ENCODE data around the gene MRGPRG. TPM values are rescaled to one million over a fixed set of nuclear protein-coding genes. Genes with fewer than 3 reads are reported as not detected.

Gene MRGPRG
- polyA plus RNA-seq, 1 donor from 2014 or later, result not detected

- no peak for TF ChIP-seq REST (IDR thresholded peaks at IDR 0.05; ENCODE audit: borderline replicate concordance)
- TF ChIP-seq EZH2 (IDR thresholded peaks at IDR 0.05; ENCODE audit: borderline replicate concordance, insufficient read depth, low read length, poor library complexity, severe bottlenecking), result no peak
- no peak for TF ChIP-seq SMC3 (conservative IDR thresholded peaks at IDR 0.05; ENCODE audit: poor library complexity)
- TF ChIP-seq EP300 (conservative IDR thresholded peaks at IDR 0.05; ENCODE audit: poor library complexity, severe bottlenecking), result no peak
- TF ChIP-seq RAD21 (conservative IDR thresholded peaks at IDR 0.05), result no peak
- TF ChIP-seq POLR2AphosphoS5 (IDR thresholded peaks at IDR 0.05), result no peak
- TF ChIP-seq TAF1 (IDR thresholded peaks at IDR 0.05; ENCODE audit: low read depth), result no peak
- TF ChIP-seq CTCF (IDR thresholded peaks at IDR 0.05; ENCODE audit: poor library complexity, severe bottlenecking), result no peak
- TF ChIP-seq MXI1 (conservative IDR thresholded peaks at IDR 0.05; ENCODE audit: poor library complexity, severe bottlenecking), result no peak
- Histone ChIP-seq H3K9me2 (ENCODE audit: insufficient read depth, low read length) (no peaks in the 10 kb centered on the region), H2AFZ (ENCODE audit: low read depth, low read length) (no peak overlapping the region), H3K36me3 (ENCODE audit: insufficient read depth, low read length) (no peaks in the 10 kb centered on the region), H3F3A (ENCODE audit: insufficient read depth, low read length, poor library complexity, severe bottlenecking) (no peaks in the 10 kb centered on the region), H3K4me3 (ENCODE audit: low read length) (no peak overlapping the region), H3K27me3 (ENCODE audit: insufficient read depth, low read depth, low read length) (peaks cover 25% of the 10 kb centered on the region), H4K20me1 (ENCODE audit: insufficient read depth) (no peaks in the 10 kb centered on the region), H3K4me2 (ENCODE audit: low read length) (no peak overlapping the region), H3K27ac (ENCODE audit: low read length) (no peak overlapping the region), H3K9ac (ENCODE audit: low read length) (no peak overlapping the region), H3K79me2 (replicated peaks; ENCODE audit: insufficient read depth, low read length) (no peaks in the 10 kb centered on the region), H3K9me3 (ENCODE audit: low read length) (no peaks in the 10 kb centered on the region)
These were observed 18.9 kb downstream of the MRGPRG start for GRCh38 chr11:3199537-3200295.

DNA sequence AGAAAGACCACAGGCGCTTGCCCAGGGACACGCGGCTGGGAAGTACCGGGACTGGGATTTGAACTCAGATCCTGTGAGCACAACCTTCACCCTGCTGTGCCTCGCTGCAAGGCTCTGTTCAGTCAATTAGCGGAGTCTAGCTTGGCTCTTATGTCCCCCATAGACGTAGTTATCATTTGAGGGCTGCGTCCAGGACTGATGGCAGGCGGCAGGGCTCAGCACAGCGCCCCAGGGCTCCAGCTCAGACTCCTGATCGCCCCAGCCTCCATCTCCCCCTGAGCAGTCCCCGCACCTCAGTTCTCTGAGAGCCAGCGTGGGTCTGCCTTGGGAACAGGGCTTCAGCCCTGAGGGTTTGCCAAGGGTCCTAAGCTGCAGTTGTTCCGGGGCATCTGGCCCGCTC, 19.8 kb downstream of the MRGPRG start:
- H2AFZ ChIP-seq (ENCODE audit: low read depth, low read length), result no peak overlapping the region
- H3K9ac ChIP-seq (ENCODE audit: low read length), result no peak overlapping the region
- no peaks in the 10 kb centered on the region for H3K9me3 ChIP-seq (ENCODE audit: low read length)
- peaks cover 21% of the 10 kb centered on the region for H3K27me3 ChIP-seq (ENCODE audit: insufficient read depth, low read depth, low read length)
- TF ChIP-seq SMC3 (conservative IDR thresholded peaks at IDR 0.05; ENCODE audit: poor library complexity), result no peak
- TF ChIP-seq CTCF (IDR thresholded peaks at IDR 0.05; ENCODE audit: poor library complexity, severe bottlenecking), result no peak
- no peak for TF ChIP-seq POLR2AphosphoS5 (IDR thresholded peaks at IDR 0.05)
- TF ChIP-seq REST (IDR thresholded peaks at IDR 0.05; ENCODE audit: borderline replicate concordance), result no peak
- no peak for TF ChIP-seq EZH2 (IDR thresholded peaks at IDR 0.05; ENCODE audit: borderline replicate concordance, insufficient read depth, low read length, poor library complexity, severe bottlenecking)
- TF ChIP-seq EP300 (conservative IDR thresholded peaks at IDR 0.05; ENCODE audit: poor library complexity, severe bottlenecking), result no peak
- TF ChIP-seq MXI1 (conservative IDR thresholded peaks at IDR 0.05; ENCODE audit: poor library complexity, severe bottlenecking), result no peak
- TF ChIP-seq RAD21 (conservative IDR thresholded peaks at IDR 0.05), result no peak
- TF ChIP-seq TAF1 (IDR thresholded peaks at IDR 0.05; ENCODE audit: low read depth), result no peak
- H3K36me3 ChIP-seq (ENCODE audit: insufficient read depth, low read length), result no peaks in the 10 kb centered on the region
- H3K9me2 ChIP-seq (ENCODE audit: insufficient read depth, low read length), result no peaks in the 10 kb centered on the region
- H3F3A ChIP-seq (ENCODE audit: insufficient read depth, low read length, poor library complexity, severe bottlenecking), result no peaks in the 10 kb centered on the region
- H3K4me2 ChIP-seq (ENCODE audit: low read length), result no peak overlapping the region
- H3K4me3 ChIP-seq (ENCODE audit: low read length), result no peak overlapping the region
- H3K79me2 ChIP-seq (replicated peaks; ENCODE audit: insufficient read depth, low read length), result no peaks in the 10 kb centered on the region
- H4K20me1 ChIP-seq (ENCODE audit: insufficient read depth), result no peaks in the 10 kb centered on the region
- H3K27ac ChIP-seq (ENCODE audit: low read length), result no peak overlapping the region

Data from neural cell (in vitro differentiated cells).